ENCODE data around the gene ALPK1. TPM values are rescaled to one million over a fixed set of nuclear protein-coding genes. Genes with fewer than 3 reads are reported as not detected.
A peak's percentile ranks its signal among the peaks of the same experiment; 100 is the strongest.

ALPK1 gene
- total and polyA plus RNA-seq, 9 donors: 4.9 to 8.7 (median 7.0) TPM

GRCh38 chr4:112377594-112378242 lies 80.5 kb downstream of the ALPK1 start:
- H3K4me3 ChIP-seq (ENCODE audit: low read length): no peak overlapping the region

GRCh38 chr4:112378243-112378620 lies 81.1 kb downstream of the ALPK1 start:
- H3K36me3 ChIP-seq (ENCODE audit: control insufficient read depth, insufficient read depth, low read length): no peaks in the 10 kb centered on the region
- 100% methylated on average over 2 of the region's 3 CpGs for WGBS (ENCODE audit: insufficient coverage)

More at GRCh38 chr4:112377594-112378242, 80.5 kb downstream of the ALPK1 start:
- Histone ChIP-seq H3K9me3 (replicated peaks; ENCODE audit: control insufficient read depth, low read depth, low read length) (no peaks in the 10 kb centered on the region), H3K27ac (ENCODE audit: low read length) (no peak overlapping the region), H3K4me1 (ENCODE audit: control insufficient read depth, insufficient read depth, low read length) (peaks cover 9% of the 10 kb centered on the region), H3K36me3 (ENCODE audit: control insufficient read depth, insufficient read depth, low read length) (no peaks in the 10 kb centered on the region), H3K27me3 (ENCODE audit: control insufficient read depth, insufficient read depth, low read length) (no peaks in the 10 kb centered on the region)
- no peak for DNase-seq
- WGBS (ENCODE audit: insufficient coverage): 83% methylated on average over 8 of the region's 13 CpGs

GRCh38 chr4:112378858-112379257 lies 81.7 kb downstream of the ALPK1 start:
- Histone ChIP-seq H3K9me3 (replicated peaks; ENCODE audit: control insufficient read depth, low read depth, low read length) (no peaks in the 10 kb centered on the region), H3K36me3 (ENCODE audit: control insufficient read depth, insufficient read depth, low read length) (no peaks in the 10 kb centered on the region), H3K27ac (ENCODE audit: low read length) (no peak overlapping the region), H3K4me3 (ENCODE audit: low read length) (no peak overlapping the region), H3K4me1 (ENCODE audit: control insufficient read depth, insufficient read depth, low read length) (peaks cover 9% of the 10 kb centered on the region), H3K27me3 (ENCODE audit: control insufficient read depth, insufficient read depth, low read length) (no peaks in the 10 kb centered on the region)
- peak; percentile 46 for DNase-seq
- 33% methylated on average over 1 of the region's 3 CpGs for WGBS (ENCODE audit: insufficient coverage)

More at GRCh38 chr4:112378243-112378620, 81.1 kb downstream of the ALPK1 start:
- no peak for DNase-seq
- Histone ChIP-seq H3K27me3 (ENCODE audit: control insufficient read depth, insufficient read depth, low read length) (no peaks in the 10 kb centered on the region), H3K9me3 (replicated peaks; ENCODE audit: control insufficient read depth, low read depth, low read length) (no peaks in the 10 kb centered on the region), H3K4me1 (ENCODE audit: control insufficient read depth, insufficient read depth, low read length) (peaks cover 9% of the 10 kb centered on the region), H3K27ac (ENCODE audit: low read length) (no peak overlapping the region), H3K4me3 (ENCODE audit: low read length) (no peak overlapping the region)

- H3K27ac ChIP-seq (ENCODE audit: low read length): no peak overlapping the region
- no peaks in the 10 kb centered on the region for H3K36me3 ChIP-seq (ENCODE audit: control insufficient read depth, insufficient read depth, low read length)
- peak; percentile 26 for DNase-seq
- H3K9me3 ChIP-seq (replicated peaks; ENCODE audit: control insufficient read depth, low read depth, low read length): no peaks in the 10 kb centered on the region
- H3K4me3 ChIP-seq (ENCODE audit: low read length): no peak overlapping the region
- WGBS (ENCODE audit: insufficient coverage): 18% methylated on average over 15 of the region's 26 CpGs
- no peaks in the 10 kb centered on the region for H3K27me3 ChIP-seq (ENCODE audit: control insufficient read depth, insufficient read depth, low read length)
- H3K4me1 ChIP-seq (ENCODE audit: control insufficient read depth, insufficient read depth, low read length): peaks cover 9% of the 10 kb centered on the region
Measured at GRCh38 chr4:112379306-112379705, 82.1 kb downstream of the ALPK1 start.

GRCh38 chr4:112381996-112382692 lies 85.0 kb downstream of the ALPK1 start:
- Histone ChIP-seq H3K36me3 (ENCODE audit: control insufficient read depth, insufficient read depth, low read length) (no peaks in the 10 kb centered on the region), H3K9me3 (replicated peaks; ENCODE audit: control insufficient read depth, low read depth, low read length) (no peaks in the 10 kb centered on the region), H3K4me3 (ENCODE audit: low read length) (no peak overlapping the region), H3K27me3 (ENCODE audit: control insufficient read depth, insufficient read depth, low read length) (no peaks in the 10 kb centered on the region), H3K27ac (ENCODE audit: low read length) (no peak overlapping the region), H3K4me1 (ENCODE audit: control insufficient read depth, insufficient read depth, low read length) (peaks cover 9% of the 10 kb centered on the region)
- no CpG with 5 or more reads among the region's 6 CpGs for WGBS (ENCODE audit: insufficient coverage)
- DNase-seq: no peak

- Histone ChIP-seq H3K4me3 (ENCODE audit: low read length) (no peak overlapping the region), H3K4me1 (ENCODE audit: control insufficient read depth, insufficient read depth, low read length) (no peaks in the 10 kb centered on the region), H3K27ac (ENCODE audit: low read length) (no peak overlapping the region), H3K27me3 (ENCODE audit: control insufficient read depth, insufficient read depth, low read length) (no peaks in the 10 kb centered on the region), H3K36me3 (ENCODE audit: control insufficient read depth, insufficient read depth, low read length) (no peaks in the 10 kb centered on the region), H3K9me3 (replicated peaks; ENCODE audit: control insufficient read depth, low read depth, low read length) (no peaks in the 10 kb centered on the region)
- no peak for DNase-seq
- WGBS (ENCODE audit: insufficient coverage): 40% methylated on average over 1 of the region's 4 CpGs
Measured at GRCh38 chr4:112386071-112386470, 88.9 kb downstream of the ALPK1 start.

DNA sequence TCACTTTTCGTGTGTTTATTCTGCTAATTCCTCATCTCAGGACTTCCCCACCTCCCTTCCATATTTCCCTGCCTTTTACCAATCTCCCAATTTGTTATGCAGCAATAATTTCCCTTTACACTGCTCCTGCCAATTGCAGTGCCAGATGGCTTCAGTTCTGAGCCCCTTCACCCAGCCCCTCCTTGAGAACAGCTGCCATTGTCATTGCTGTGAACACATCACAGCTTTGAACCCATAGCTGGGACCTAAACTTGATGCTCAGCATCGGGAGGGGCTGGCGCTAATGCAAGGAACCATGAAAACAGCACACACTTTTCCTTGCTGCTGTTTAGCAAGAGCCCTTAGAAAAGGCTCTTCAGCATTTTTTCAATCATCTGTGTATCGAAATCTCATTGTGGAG lies 104.9 kb downstream of the ALPK1 start:
- H3K36me3 ChIP-seq (ENCODE audit: control insufficient read depth, insufficient read depth, low read length): no peaks in the 10 kb centered on the region
- H3K4me1 ChIP-seq (ENCODE audit: control insufficient read depth, insufficient read depth, low read length): peaks cover 5% of the 10 kb centered on the region
- no peaks in the 10 kb centered on the region for H3K27me3 ChIP-seq (ENCODE audit: control insufficient read depth, insufficient read depth, low read length)
- H3K27ac ChIP-seq (ENCODE audit: low read length): peak overlapping the region; percentile 64
- no peaks in the 10 kb centered on the region for H3K9me3 ChIP-seq (replicated peaks; ENCODE audit: control insufficient read depth, low read depth, low read length)
- WGBS (ENCODE audit: insufficient coverage): 59% methylated on average over 4 of the region's 4 CpGs
- peak; percentile 72 for DNase-seq
- no peak overlapping the region for H3K4me3 ChIP-seq (ENCODE audit: low read length)

DNA sequence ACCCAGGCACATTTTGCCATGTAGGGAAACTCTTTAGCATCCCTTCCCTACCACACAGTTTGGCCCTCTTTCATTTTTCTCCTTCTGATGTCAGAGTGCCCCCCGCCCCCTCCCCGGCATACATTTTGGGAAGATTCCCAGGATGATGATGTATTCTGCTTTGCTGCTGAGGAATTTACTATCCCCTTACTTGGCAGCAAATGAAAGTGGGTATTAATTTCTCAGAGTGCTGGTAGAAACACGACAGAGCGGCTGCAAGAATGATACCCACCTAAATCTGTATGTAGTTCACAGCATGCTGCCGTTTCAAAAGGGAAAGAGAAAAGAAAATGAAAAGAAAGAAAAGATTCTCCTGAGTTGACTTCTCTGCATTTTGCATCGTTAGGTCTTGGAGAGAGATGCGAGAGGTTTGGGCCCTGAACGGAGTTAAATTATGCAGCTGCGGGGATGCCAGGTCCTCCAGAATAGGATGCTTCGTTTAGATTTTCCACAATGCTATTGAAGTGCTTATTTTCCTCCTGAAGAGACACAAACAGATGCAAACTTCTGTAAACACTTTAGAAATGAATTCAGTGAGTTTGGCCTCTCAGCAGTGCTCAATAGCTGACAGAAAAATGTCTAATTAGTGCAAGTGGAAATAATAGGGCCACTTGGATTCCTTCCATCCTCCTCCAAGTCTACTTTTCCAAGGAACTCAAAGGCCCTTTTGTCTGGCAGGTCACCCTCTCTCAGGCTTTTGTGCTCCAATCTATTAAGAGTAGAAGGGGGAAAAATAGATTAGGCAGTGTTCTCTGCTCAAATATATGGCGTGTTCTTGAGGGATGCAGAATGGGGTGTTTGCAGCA lies 106.2 kb downstream of the ALPK1 start:
- peaks cover 5% of the 10 kb centered on the region for H3K4me1 ChIP-seq (ENCODE audit: control insufficient read depth, insufficient read depth, low read length)
- WGBS (ENCODE audit: insufficient coverage): 28% methylated on average over 3 of the region's 11 CpGs
- no peaks in the 10 kb centered on the region for H3K9me3 ChIP-seq (replicated peaks; ENCODE audit: control insufficient read depth, low read depth, low read length)
- no peak overlapping the region for H3K4me3 ChIP-seq (ENCODE audit: low read length)
- H3K36me3 ChIP-seq (ENCODE audit: control insufficient read depth, insufficient read depth, low read length): no peaks in the 10 kb centered on the region
- peak; percentile 60 for DNase-seq
- peak overlapping the region; percentile 64 for H3K27ac ChIP-seq (ENCODE audit: low read length)
- H3K27me3 ChIP-seq (ENCODE audit: control insufficient read depth, insufficient read depth, low read length): no peaks in the 10 kb centered on the region

GRCh38 chr4:112410364-112410763 lies 113.2 kb downstream of the ALPK1 start:
- no peak for DNase-seq
- peaks cover 2% of the 10 kb centered on the region for H3K36me3 ChIP-seq (ENCODE audit: control insufficient read depth, insufficient read depth, low read length)
- H3K27me3 ChIP-seq (ENCODE audit: control insufficient read depth, insufficient read depth, low read length): no peaks in the 10 kb centered on the region
- no peak overlapping the region for H3K4me3 ChIP-seq (ENCODE audit: low read length)
- no peaks in the 10 kb centered on the region for H3K9me3 ChIP-seq (replicated peaks; ENCODE audit: control insufficient read depth, low read depth, low read length)
- no peaks in the 10 kb centered on the region for H3K4me1 ChIP-seq (ENCODE audit: control insufficient read depth, insufficient read depth, low read length)
- WGBS (ENCODE audit: insufficient coverage): no CpG with 5 or more reads among the region's 2 CpGs
- no peak overlapping the region for H3K27ac ChIP-seq (ENCODE audit: low read length)

DNA sequence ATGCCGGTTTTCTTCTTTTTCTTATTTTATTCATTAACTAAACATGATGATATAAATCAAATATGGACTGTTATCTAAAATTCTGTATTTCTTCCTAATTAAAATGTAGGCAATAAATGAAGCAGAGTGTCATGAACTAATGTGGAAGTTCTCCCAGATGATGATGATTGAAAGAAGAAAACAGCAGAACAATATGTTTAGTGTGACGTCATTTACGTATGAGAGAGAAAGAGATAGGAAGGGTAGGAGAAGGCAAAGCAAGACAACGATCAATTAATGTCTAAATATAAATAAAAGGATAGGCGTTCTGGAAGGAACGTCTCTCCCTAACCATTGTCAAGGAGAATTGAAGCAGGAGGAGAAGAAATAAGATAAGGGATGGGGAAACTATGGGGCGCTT lies 113.6 kb downstream of the ALPK1 start:
- H3K36me3 ChIP-seq (ENCODE audit: control insufficient read depth, insufficient read depth, low read length): peaks cover 2% of the 10 kb centered on the region

More for the DNA sequence above, 113.6 kb downstream of the ALPK1 start:
- Histone ChIP-seq H3K27ac (ENCODE audit: low read length) (no peak overlapping the region), H3K9me3 (replicated peaks; ENCODE audit: control insufficient read depth, low read depth, low read length) (no peaks in the 10 kb centered on the region), H3K27me3 (ENCODE audit: control insufficient read depth, insufficient read depth, low read length) (no peaks in the 10 kb centered on the region), H3K4me3 (ENCODE audit: low read length) (no peak overlapping the region), H3K4me1 (ENCODE audit: control insufficient read depth, insufficient read depth, low read length) (no peaks in the 10 kb centered on the region)
- DNase-seq: no peak
- WGBS (ENCODE audit: insufficient coverage): no CpG with 5 or more reads among the region's 7 CpGs
